GM10248 (cell line): ENCODE data around the gene RABL3.
"Not testable (repeated sequence)": the region's sequence is repeated elsewhere in the genome, so short reads cannot be mapped to it uniquely, and the experiment has no call there.

Source experiments
- CTCF ChIA-PET: fragments of 300-600 bp; sonication (Branson Sonifier 250); formaldehyde crosslinking; extraction: SDS; loops from one replicate; lab custom pipeline; 2021; ENCODE audit warnings: antibody characterized with exemption; lab: Yijun Ruan, JAX
- POLR2A ChIA-PET: fragments of 350-650 bp; sonication (Branson Sonifier 250); formaldehyde crosslinking; extraction: SDS; loops from one replicate; lab custom pipeline; 2020; ENCODE audit warnings: antibody characterized with exemption; lab: Yijun Ruan, JAX
- DNase-seq: peaks from one replicate; pipeline ENCODE4 v3.0.0; 2012; ENCODE audit errors: extremely low spot score
- CTCF ChIP-seq: IDR thresholded peaks from 2 replicates; pipeline ENCODE4 v1.5.1; 2012; ENCODE audit warnings: mild to moderate bottlenecking, low read depth; ENCODE audit errors: extremely low read depth, missing control alignments, control extremely low read depth

Gene RABL3, protein sequence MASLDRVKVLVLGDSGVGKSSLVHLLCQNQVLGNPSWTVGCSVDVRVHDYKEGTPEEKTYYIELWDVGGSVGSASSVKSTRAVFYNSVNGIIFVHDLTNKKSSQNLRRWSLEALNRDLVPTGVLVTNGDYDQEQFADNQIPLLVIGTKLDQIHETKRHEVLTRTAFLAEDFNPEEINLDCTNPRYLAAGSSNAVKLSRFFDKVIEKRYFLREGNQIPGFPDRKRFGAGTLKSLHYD

GRCh38 chr3:120742198-120742848 lies at the start of gene RABL3, which contains the start of gene GTF2E1:
RABL3 (minus strand) TSS chr3:120742516; CDS start chr3:120742507, 9 bp downstream.
GTF2E1 (plus strand) TSS chr3:120742744; CDS start chr3:120750553, 7,809 bp downstream.
- ChIA-PET POLR2A (interaction anchor here (1.6 kb wide), 1 partner anchor 146 kb away, joined by 6 read pairs; the partner anchor contains the start of gene NDUFB4), CTCF (interaction anchor here (0.9 to 4.3 kb wide), 3 partner anchors 12 to 147 kb away, joined by 3 to 17 read pairs (median 4); partner anchors contain the start of gene NDUFB4)
- TF ChIP-seq CTCF: no peak
- DNase-seq: peak; percentile 97

- CTCF ChIA-PET: interaction anchor here (1.0 to 5.2 kb wide), 4 partner anchors 13 to 234 kb away, joined by 4 to 165 read pairs (median 67); partner anchors contain the start of gene NDUFB4
- no peak for TF ChIP-seq CTCF
- no peak for DNase-seq
- POLR2A ChIA-PET: no interaction called here
Observed at GRCh38 chr3:120791913-120792312, 49.6 kb upstream of the RABL3 start.

GRCh38 chr3:120791010-120791409 lies 48.7 kb upstream of the RABL3 start:
- ChIA-PET CTCF (interaction anchor here (1.3 to 5.2 kb wide), 4 partner anchors 225 to 233 kb away, joined by 5 to 165 read pairs (median 48); no protein-coding TSS in a partner anchor), POLR2A (no interaction called here)
- no peak for DNase-seq
- no peak for TF ChIP-seq CTCF

DNA sequence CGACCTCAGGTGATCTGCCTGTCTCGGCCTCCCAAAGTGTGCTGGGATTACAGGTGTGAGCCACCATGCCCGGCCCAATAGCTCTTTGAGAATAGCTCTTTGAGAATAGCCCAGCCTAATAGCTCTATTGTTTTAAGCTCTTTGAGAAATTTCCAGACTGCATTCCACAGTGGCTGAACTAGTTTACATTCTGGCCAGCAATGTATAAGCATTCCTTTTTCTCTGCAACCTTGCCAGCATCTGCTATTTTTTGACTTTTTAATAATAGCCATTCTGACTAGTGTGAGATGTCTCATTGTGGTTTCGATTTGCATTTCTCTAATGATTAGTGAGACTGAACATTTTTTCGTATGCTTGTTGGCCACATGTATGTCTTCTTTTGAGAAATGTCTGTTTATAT lies 43.5 kb upstream of the RABL3 start:
- POLR2A ChIA-PET, DNase-seq: not testable (repeated sequence)
- CTCF ChIA-PET: interaction anchor here (1.3 to 4.1 kb wide), 3 partner anchors 9 to 97 kb away, joined by 4 to 26 read pairs (median 8); no protein-coding TSS in a partner anchor

DNA sequence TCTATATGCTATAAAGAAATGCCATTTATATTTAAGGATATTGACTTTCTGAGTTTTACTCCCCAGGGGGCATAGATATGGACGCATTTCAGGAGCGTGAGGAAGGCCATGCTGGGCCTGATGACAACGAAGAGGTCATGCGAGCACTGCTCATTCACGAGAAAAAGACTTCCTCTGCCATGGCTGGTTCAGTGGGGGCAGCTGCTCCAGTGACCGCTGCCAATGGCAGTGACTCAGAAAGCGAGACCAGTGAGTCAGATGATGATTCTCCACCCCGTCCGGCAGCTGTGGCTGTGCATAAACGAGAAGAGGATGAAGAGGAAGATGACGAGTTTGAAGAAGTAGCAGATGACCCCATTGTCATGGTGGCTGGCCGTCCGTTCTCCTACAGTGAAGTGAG lies 38.7 kb upstream of the RABL3 start:
- POLR2A ChIA-PET: no interaction called here
- DNase-seq: peak; percentile 40
- CTCF ChIA-PET: interaction anchor here (0.7 to 4.9 kb wide), 8 partner anchors 10 to 364 kb away, joined by 3 to 52 read pairs (median 4); no protein-coding TSS in a partner anchor
- no peak for TF ChIP-seq CTCF

DNA sequence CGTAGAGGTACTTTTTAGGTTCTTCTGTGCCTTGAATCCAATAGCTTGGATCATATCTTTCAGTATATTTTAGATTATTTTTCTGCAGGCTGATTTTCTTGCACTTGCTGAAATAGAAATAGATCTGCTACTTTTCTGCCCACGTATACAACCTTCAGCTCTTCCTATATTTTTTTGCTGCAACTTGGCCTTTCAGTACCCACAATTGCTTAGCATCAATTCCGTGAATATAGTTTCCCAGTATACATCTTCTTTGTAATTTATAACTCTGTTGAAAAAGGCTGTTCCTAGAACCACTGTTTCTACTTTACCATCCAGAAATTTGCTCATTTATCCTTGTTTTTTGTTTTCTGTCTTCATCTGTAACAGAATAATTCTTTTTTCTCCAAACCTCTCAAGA lies 36.5 kb upstream of the RABL3 start:
- TF ChIP-seq CTCF: no peak
- CTCF ChIA-PET: interaction anchor here (1.0 to 4.9 kb wide), 4 partner anchors 15 to 214 kb away, joined by 3 to 52 read pairs (median 4); no protein-coding TSS in a partner anchor
- POLR2A ChIA-PET: no interaction called here
- DNase-seq: no peak

- ChIA-PET CTCF (interaction anchor here (1.0 to 1.1 kb wide), 3 partner anchors 14 to 217 kb away, joined by 3 to 6 read pairs (median 4); no protein-coding TSS in a partner anchor), POLR2A (no interaction called here)
- DNase-seq: no peak
- TF ChIP-seq CTCF: no peak
Observed at GRCh38 chr3:120775411-120775810, 33.1 kb upstream of the RABL3 start.
